ENCODE measurements around the gene ATP6V1B1. TPM values are rescaled to one million over a fixed set of nuclear protein-coding genes. Genes with fewer than 3 reads are reported as not detected.

ATP6V1B1 gene
- total and polyA plus RNA-seq, 3 experiments from 2014 or later, result not detected

- peaks cover 49% of the 10 kb centered on the region for H3K27me3 ChIP-seq (ENCODE audit: insufficient read depth, low read length, poor library complexity, severe bottlenecking)
- CTCF ChIA-PET, result no interaction called here
- POLR2A ChIA-PET, result no interaction called here
These were observed 38.3 kb upstream of the ATP6V1B1 start for GRCh38 chr2:70897203-70897976.

GRCh38 chr2:70897977-70898226, 37.8 kb upstream of the ATP6V1B1 start:
- ChIA-PET POLR2A (no interaction called here), CTCF (no interaction called here)
- H3K4me1 ChIP-seq (ENCODE audit: insufficient read depth, low read length), result peaks cover 12% of the 10 kb centered on the region
- Mint-ChIP-seq H3K4me1 (peaks cover 8 to 40% (median 13%) of the 10 kb centered on the region in 3 donors), H3K27me3 (peaks cover 69 to 92% of the 10 kb centered on the region in 2 donors), H3K27ac (no peak overlapping the region), H3K4me3 (no peak overlapping the region), H3K36me3 (no peaks in the 10 kb centered on the region), H3K9me3 (no peaks in the 10 kb centered on the region)
- no peak overlapping the region for H3K27ac ChIP-seq (ENCODE audit: low read depth, low read length)
- H3K27me3 ChIP-seq (ENCODE audit: insufficient read depth, low read length, poor library complexity, severe bottlenecking), result peaks cover 48% of the 10 kb centered on the region
- no peaks in the 10 kb centered on the region for H3K36me3 ChIP-seq (ENCODE audit: insufficient read depth, low read length)
- no peak for DNase-seq
- H3K4me3 ChIP-seq (ENCODE audit: low read length), result no peak overlapping the region
- H3K9me3 ChIP-seq (ENCODE audit: low read length), result no peaks in the 10 kb centered on the region

More at GRCh38 chr2:70897203-70897976, 38.3 kb upstream of the ATP6V1B1 start:
- Mint-ChIP-seq H3K27me3 (peaks cover 67 to 92% of the 10 kb centered on the region in 2 donors), H3K36me3 (no peaks in the 10 kb centered on the region), H3K9me3 (no peaks in the 10 kb centered on the region), H3K4me3 (no peak overlapping the region), H3K27ac (no peak overlapping the region), H3K4me1 (peaks cover 8 to 40% (median 13%) of the 10 kb centered on the region in 3 donors)
- Histone ChIP-seq H3K4me1 (ENCODE audit: insufficient read depth, low read length) (peaks cover 12% of the 10 kb centered on the region), H3K9me3 (ENCODE audit: low read length) (no peaks in the 10 kb centered on the region), H3K27ac (ENCODE audit: low read depth, low read length) (no peak overlapping the region), H3K36me3 (ENCODE audit: insufficient read depth, low read length) (no peaks in the 10 kb centered on the region), H3K4me3 (ENCODE audit: low read length) (no peak overlapping the region)
- DNase-seq, result no peak

GRCh38 chr2:70898363-70899240, 37.1 kb upstream of the ATP6V1B1 start:
- no peak overlapping the region for H3K27ac ChIP-seq (ENCODE audit: low read depth, low read length)
- CTCF ChIA-PET, result no interaction called here
- H3K4me1 ChIP-seq (ENCODE audit: insufficient read depth, low read length), result peaks cover 12% of the 10 kb centered on the region
- H3K4me3 ChIP-seq (ENCODE audit: low read length), result no peak overlapping the region
- no peaks in the 10 kb centered on the region for H3K9me3 Mint-ChIP-seq
- H3K36me3 Mint-ChIP-seq, result no peaks in the 10 kb centered on the region
- no peaks in the 10 kb centered on the region for H3K36me3 ChIP-seq (ENCODE audit: insufficient read depth, low read length)
- H3K4me3 Mint-ChIP-seq, result peak overlapping the region in 2 of 7 donors; percentile 5
- POLR2A ChIA-PET, result no interaction called here
- peak overlapping the region in 1 of 8 donors; percentile 54 for H3K27ac Mint-ChIP-seq
- H3K4me1 Mint-ChIP-seq, result peaks cover 8 to 40% (median 13%) of the 10 kb centered on the region in 3 donors
- peaks cover 73 to 93% of the 10 kb centered on the region in 2 donors for H3K27me3 Mint-ChIP-seq
- no peaks in the 10 kb centered on the region for H3K9me3 ChIP-seq (ENCODE audit: low read length)
- peaks cover 49% of the 10 kb centered on the region for H3K27me3 ChIP-seq (ENCODE audit: insufficient read depth, low read length, poor library complexity, severe bottlenecking)
- no peak for DNase-seq

- Histone ChIP-seq H3K4me3 (ENCODE audit: low read length) (peak overlapping the region; percentile 37), H3K27ac (ENCODE audit: low read depth, low read length) (no peak overlapping the region), H3K9me3 (ENCODE audit: low read length) (no peaks in the 10 kb centered on the region), H3K36me3 (ENCODE audit: insufficient read depth, low read length) (no peaks in the 10 kb centered on the region), H3K27me3 (ENCODE audit: insufficient read depth, low read length, poor library complexity, severe bottlenecking) (peaks cover 67% of the 10 kb centered on the region), H3K4me1 (ENCODE audit: insufficient read depth, low read length) (peaks cover 12% of the 10 kb centered on the region)
- H3K4me3 Mint-ChIP-seq, result peak overlapping the region; percentile 37 to 70 (median 62)
- H3K27ac Mint-ChIP-seq, result peak overlapping the region in 1 of 8 donors; percentile 58
- peaks cover 66 to 93% of the 10 kb centered on the region in 2 donors for H3K27me3 Mint-ChIP-seq
- POLR2A ChIA-PET, result no interaction called here
- H3K9me3 Mint-ChIP-seq, result no peaks in the 10 kb centered on the region
- peaks cover 8 to 46% (median 13%) of the 10 kb centered on the region in 3 donors for H3K4me1 Mint-ChIP-seq
- H3K36me3 Mint-ChIP-seq, result no peaks in the 10 kb centered on the region
- no peak for DNase-seq
- CTCF ChIA-PET, result interaction anchor here (0.6 to 1.0 kb wide), 2 partner anchors 13 to 95 kb away, joined by 3 read pairs; no protein-coding TSS in a partner anchor
These were observed 34.3 kb upstream of the ATP6V1B1 start for GRCh38 chr2:70901227-70902066.

GRCh38 chr2:70902067-70902442, 33.6 kb upstream of the ATP6V1B1 start:
- CTCF ChIA-PET, result interaction anchor here (0.6 to 1.0 kb wide), 2 partner anchors 14 to 94 kb away, joined by 3 read pairs; no protein-coding TSS in a partner anchor
- H3K27ac ChIP-seq (ENCODE audit: low read depth, low read length), result no peak overlapping the region
- H3K27ac Mint-ChIP-seq, result no peak overlapping the region
- no peak overlapping the region for H3K4me3 ChIP-seq (ENCODE audit: low read length)
- peaks cover 12 to 49% (median 17%) of the 10 kb centered on the region in 3 donors for H3K4me1 Mint-ChIP-seq
- H3K36me3 ChIP-seq (ENCODE audit: insufficient read depth, low read length), result no peaks in the 10 kb centered on the region
- no peak for DNase-seq
- H3K4me1 ChIP-seq (ENCODE audit: insufficient read depth, low read length), result peaks cover 12% of the 10 kb centered on the region
- H3K9me3 ChIP-seq (ENCODE audit: low read length), result no peaks in the 10 kb centered on the region
- H3K27me3 ChIP-seq (ENCODE audit: insufficient read depth, low read length, poor library complexity, severe bottlenecking), result peaks cover 68% of the 10 kb centered on the region
- H3K4me3 Mint-ChIP-seq, result peak overlapping the region in 4 of 7 donors; percentile 16 to 66 (median 48)
- no peaks in the 10 kb centered on the region for H3K9me3 Mint-ChIP-seq
- POLR2A ChIA-PET, result no interaction called here
- H3K27me3 Mint-ChIP-seq, result peaks cover 66 to 93% of the 10 kb centered on the region in 2 donors
- H3K36me3 Mint-ChIP-seq, result no peaks in the 10 kb centered on the region

- peaks cover 14 to 52% (median 22%) of the 10 kb centered on the region in 3 donors for H3K4me1 Mint-ChIP-seq
- CTCF ChIA-PET, result interaction anchor here (0.6 to 1.0 kb wide), 2 partner anchors 14 to 93 kb away, joined by 3 read pairs; no protein-coding TSS in a partner anchor
- H3K4me3 Mint-ChIP-seq, result peak overlapping the region in 2 of 7 donors; percentile 62 to 66
These were observed 33.1 kb upstream of the ATP6V1B1 start for GRCh38 chr2:70902579-70902978.

GRCh38 chr2:70903171-70903570, 32.5 kb upstream of the ATP6V1B1 start:
- POLR2A ChIA-PET, result no interaction called here
- Histone ChIP-seq H3K9me3 (ENCODE audit: low read length) (no peaks in the 10 kb centered on the region), H3K4me3 (ENCODE audit: low read length) (no peak overlapping the region), H3K36me3 (ENCODE audit: insufficient read depth, low read length) (no peaks in the 10 kb centered on the region), H3K4me1 (ENCODE audit: insufficient read depth, low read length) (peaks cover 20% of the 10 kb centered on the region), H3K27ac (ENCODE audit: low read depth, low read length) (no peak overlapping the region), H3K27me3 (ENCODE audit: insufficient read depth, low read length, poor library complexity, severe bottlenecking) (peaks cover 68% of the 10 kb centered on the region)
- DNase-seq, result no peak
- CTCF ChIA-PET, result no interaction called here
- Mint-ChIP-seq H3K4me1 (peaks cover 14 to 55% (median 23%) of the 10 kb centered on the region in 3 donors), H3K27me3 (peaks cover 64 to 93% of the 10 kb centered on the region in 2 donors), H3K27ac (no peak overlapping the region), H3K4me3 (peak overlapping the region in 1 of 7 donors; percentile 62), H3K9me3 (no peaks in the 10 kb centered on the region), H3K36me3 (no peaks in the 10 kb centered on the region)

More at GRCh38 chr2:70902579-70902978, 33.1 kb upstream of the ATP6V1B1 start:
- Histone ChIP-seq H3K9me3 (ENCODE audit: low read length) (no peaks in the 10 kb centered on the region), H3K4me3 (ENCODE audit: low read length) (no peak overlapping the region), H3K4me1 (ENCODE audit: insufficient read depth, low read length) (peaks cover 18% of the 10 kb centered on the region), H3K27ac (ENCODE audit: low read depth, low read length) (no peak overlapping the region), H3K36me3 (ENCODE audit: insufficient read depth, low read length) (no peaks in the 10 kb centered on the region), H3K27me3 (ENCODE audit: insufficient read depth, low read length, poor library complexity, severe bottlenecking) (peaks cover 68% of the 10 kb centered on the region)
- no peak overlapping the region for H3K27ac Mint-ChIP-seq
- H3K27me3 Mint-ChIP-seq, result peaks cover 66 to 94% of the 10 kb centered on the region in 2 donors
- POLR2A ChIA-PET, result no interaction called here
- H3K9me3 Mint-ChIP-seq, result no peaks in the 10 kb centered on the region
- H3K36me3 Mint-ChIP-seq, result no peaks in the 10 kb centered on the region
- no peak for DNase-seq
